Duodenal mucosa (tissue), 2 donors: ENCODE measurements around the gene REG4.

Experiments used
- H3K27ac ChIP-seq: one replicate; pipeline ENCODE4 v1.7.0; 2013; ENCODE audit warnings: low read depth, low read length
- H3K27me3 ChIP-seq, 2 donors: one replicate each; pipeline ENCODE4 v1.7.0; 2013; ENCODE audit warnings: low read length in 2 of 2, control low read depth in 1 of 2; ENCODE audit not compliant: insufficient read depth in 2 of 2, control insufficient read depth in 1 of 2
- H3K36me3 ChIP-seq, 2 donors: one replicate each; pipeline ENCODE4 v1.7.0; 2013; ENCODE audit warnings: low read length in 2 of 2, control low read depth in 1 of 2; ENCODE audit not compliant: insufficient read depth in 2 of 2, control insufficient read depth in 1 of 2
- H3K4me1 ChIP-seq, 2 donors: one replicate each; pipeline ENCODE4 v1.7.0; 2013; ENCODE audit warnings: low read length in 2 of 2, control low read depth in 1 of 2; ENCODE audit not compliant: insufficient read depth in 2 of 2, control insufficient read depth in 1 of 2
- H3K4me3 ChIP-seq, 2 donors: one replicate each; pipeline ENCODE4 v1.7.0; 2013; ENCODE audit warnings: low read length in 2 of 2, low read depth in 1 of 2
- H3K9ac ChIP-seq, 2 donors: one replicate each; pipeline ENCODE4 v1.7.0; 2013; ENCODE audit warnings: low read length in 2 of 2, low read depth in 1 of 2
- H3K9me3 ChIP-seq, 2 donors: one replicate each; pipeline ENCODE4 v1.7.0; 2013; ENCODE audit warnings: low read length in 2 of 2, control low read depth in 1 of 2; ENCODE audit not compliant: control insufficient read depth in 1 of 2

Gene REG4

DNA sequence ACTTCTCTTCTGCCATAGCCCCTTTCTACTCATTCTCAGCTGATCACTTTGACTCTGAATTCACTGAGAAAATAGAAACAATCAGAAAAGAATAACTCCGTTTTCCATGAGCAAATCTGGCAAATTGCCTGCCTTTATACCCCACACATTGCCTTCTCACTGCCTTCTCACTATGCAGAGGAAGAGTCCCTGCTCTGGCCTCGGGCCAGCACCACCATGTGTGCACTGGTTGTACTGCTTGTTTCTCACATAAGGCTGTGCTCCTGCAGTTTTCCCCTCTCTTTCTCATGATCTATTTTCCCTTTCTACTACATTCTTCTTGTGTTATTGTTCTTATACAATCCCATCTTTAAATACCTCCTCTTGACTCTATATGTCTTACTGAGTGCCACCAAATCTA is 40.2 kb downstream of the REG4 start:
- Histone ChIP-seq H3K4me3 (no peak overlapping the region), H3K9me3 (no peaks in the 10 kb centered on the region), H3K27me3 (no peaks in the 10 kb centered on the region), H3K4me1 (peaks cover 44 to 57% of the 10 kb centered on the region in 2 donors), H3K36me3 (no peaks in the 10 kb centered on the region), H3K27ac (no peak overlapping the region), H3K9ac (no peak overlapping the region)

DNA sequence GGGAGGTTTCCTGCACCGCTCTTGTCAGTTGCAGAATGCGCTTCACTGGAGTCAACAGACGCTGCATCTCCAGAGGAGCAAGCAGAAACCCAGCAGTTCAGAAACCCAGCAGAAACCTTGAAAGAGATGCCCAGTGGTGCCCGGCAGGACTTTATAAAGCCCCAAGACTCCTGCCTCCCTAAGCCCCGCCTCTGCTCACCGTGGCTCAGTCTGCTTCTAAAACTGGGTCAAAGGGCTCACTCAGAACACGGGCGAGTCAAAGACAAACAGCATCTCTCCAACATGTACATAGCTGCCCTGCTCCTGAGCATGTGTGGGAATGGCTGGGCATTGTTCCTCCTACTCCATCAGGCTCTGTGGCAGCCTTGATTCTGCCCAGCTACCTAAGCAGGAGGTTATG is 42.5 kb downstream of the REG4 start, which contains the start of gene HMGCS2:
Gene HMGCS2, minus strand, starts transcription at position 128 of the 400 bp plus-strand sequence. Its CDS starts 61 bp downstream, at position 67.
- Histone ChIP-seq H3K36me3 (peaks cover 0 to 7% of the 10 kb centered on the region in 2 donors), H3K27me3 (no peaks in the 10 kb centered on the region), H3K27ac (no peak within 1 kb of the TSS), H3K9me3 (no peaks in the 10 kb centered on the region), H3K4me3 (peak within 1 kb of the TSS; percentile 57 to 74), H3K9ac (peak within 1 kb of the TSS; percentile 45 to 55), H3K4me1 (peaks cover 33 to 42% of the 10 kb centered on the region in 2 donors)

DNA sequence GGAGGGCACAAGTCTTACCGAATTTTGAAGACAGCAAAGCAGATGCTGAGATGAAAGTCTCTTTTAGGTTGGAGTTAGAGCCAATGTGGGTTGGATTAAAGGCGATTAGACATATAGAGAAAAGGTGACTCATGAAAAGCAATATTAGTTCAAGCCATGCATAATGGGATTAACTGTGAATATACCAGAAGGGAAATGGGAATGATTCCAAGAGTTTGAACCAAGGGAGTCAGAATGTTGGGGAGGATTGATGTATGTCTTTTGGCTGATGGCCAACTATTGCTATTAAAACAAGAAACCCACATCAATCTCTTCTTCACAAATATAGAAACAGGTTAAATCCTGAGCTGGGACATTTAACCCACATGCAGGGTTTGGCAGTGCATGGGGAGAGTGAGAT is 43.8 kb downstream of the REG4 start:
- Histone ChIP-seq H3K27me3 (no peaks in the 10 kb centered on the region), H3K4me1 (peaks cover 21 to 29% of the 10 kb centered on the region in 2 donors), H3K27ac (no peak overlapping the region), H3K4me3 (peak overlapping the region; percentile 57 to 74), H3K9me3 (no peaks in the 10 kb centered on the region), H3K9ac (peak overlapping the region; percentile 45 to 63), H3K36me3 (peaks cover 0 to 16% of the 10 kb centered on the region in 2 donors)

DNA sequence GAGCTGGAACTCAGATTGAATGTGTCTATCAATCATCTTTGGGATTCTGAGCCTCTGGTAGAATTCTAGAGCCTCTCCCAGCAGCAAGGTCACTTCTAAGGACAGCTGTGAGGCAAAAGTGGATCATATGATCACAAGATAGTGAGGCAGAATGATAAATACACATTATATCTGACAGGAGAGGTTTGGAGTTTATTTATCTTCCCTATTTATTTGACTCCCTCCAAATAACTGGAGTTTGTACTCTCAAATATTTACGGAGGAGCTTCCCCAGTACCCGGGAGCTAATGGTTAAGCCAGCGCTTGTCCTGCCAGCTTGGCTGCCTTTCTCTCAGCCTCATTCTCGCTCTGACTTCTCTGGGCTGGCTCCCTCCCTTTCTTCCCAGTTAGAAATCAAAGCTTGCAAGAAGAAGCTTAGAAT is 44.9 kb downstream of the REG4 start:
- H3K27me3 ChIP-seq = no peaks in the 10 kb centered on the region
- H3K4me1 ChIP-seq = peaks cover 16 to 24% of the 10 kb centered on the region in 2 donors
- peak overlapping the region; percentile 3 for H3K27ac ChIP-seq
- H3K36me3 ChIP-seq = peaks cover 0 to 18% of the 10 kb centered on the region in 2 donors
- H3K9me3 ChIP-seq = no peaks in the 10 kb centered on the region
- peak overlapping the region; percentile 57 to 74 for H3K4me3 ChIP-seq
- peak overlapping the region; percentile 45 to 63 for H3K9ac ChIP-seq

DNA sequence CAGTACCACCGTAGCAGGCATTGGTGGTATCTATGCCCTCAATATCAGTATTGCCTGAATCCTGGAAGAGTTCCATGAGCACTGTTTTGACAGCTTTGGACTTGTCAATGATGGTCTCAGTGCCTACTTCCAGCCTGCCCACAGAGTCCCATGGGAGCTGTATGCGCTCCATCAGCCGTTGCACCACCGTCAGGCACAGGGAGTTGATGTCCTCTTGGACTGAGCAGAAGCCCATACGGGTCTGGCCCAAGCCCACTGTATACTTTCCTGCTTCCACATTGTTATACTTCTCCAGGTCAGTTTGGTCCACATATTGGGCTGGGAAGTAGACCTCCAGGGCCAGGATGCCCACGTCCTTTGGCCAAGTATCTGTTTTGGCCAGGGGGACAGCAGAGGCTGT is 47.0 kb downstream of the REG4 start:
- peaks cover 1 to 9% of the 10 kb centered on the region in 2 donors for H3K4me1 ChIP-seq
- H3K27me3 ChIP-seq = no peaks in the 10 kb centered on the region
- no peak overlapping the region for H3K27ac ChIP-seq
- peaks cover 5 to 34% of the 10 kb centered on the region in 2 donors for H3K36me3 ChIP-seq
- H3K4me3 ChIP-seq = peak overlapping the region in 1 of 2 donors; percentile 25
- H3K9ac ChIP-seq = no peak overlapping the region
- no peaks in the 10 kb centered on the region for H3K9me3 ChIP-seq

DNA sequence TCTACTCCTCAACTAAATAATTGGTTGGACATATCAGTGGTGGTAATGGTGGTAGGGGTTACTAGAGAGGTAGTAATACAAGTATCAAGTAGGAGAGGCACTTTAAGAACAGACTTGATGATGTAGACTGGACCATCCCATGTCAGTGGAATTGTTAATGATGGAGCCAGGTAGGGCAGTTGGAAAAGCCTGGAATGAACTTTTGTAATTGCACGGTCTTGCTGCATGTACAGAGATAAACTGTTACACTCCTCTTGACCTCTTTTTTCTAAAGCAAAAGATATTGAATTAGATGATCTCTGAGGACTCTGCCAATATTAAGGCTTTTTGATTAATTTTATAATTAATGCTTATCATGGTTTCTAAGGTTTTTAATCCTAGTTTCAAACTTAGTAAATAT is 48.3 kb downstream of the REG4 start:
- H3K9me3 ChIP-seq = no peaks in the 10 kb centered on the region

DNA sequence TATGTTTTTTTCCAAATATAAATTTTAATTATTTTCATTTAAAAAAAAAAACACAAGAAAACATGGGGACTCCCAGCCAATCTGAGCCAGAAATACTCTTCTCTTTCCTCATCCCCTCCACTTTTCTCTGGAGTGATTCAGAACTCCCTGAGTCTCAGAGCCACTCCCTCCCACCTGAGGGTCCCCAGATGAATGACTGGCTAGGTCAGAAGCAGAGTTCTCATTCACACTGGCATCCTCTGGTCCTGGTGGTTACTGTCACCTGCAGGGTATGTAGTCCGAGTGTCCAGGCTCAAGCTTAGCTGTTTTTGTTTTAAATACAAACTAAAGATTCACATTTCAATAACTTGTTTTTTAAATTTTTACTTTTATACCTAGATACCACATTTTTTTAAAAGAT is 48.9 kb downstream of the REG4 start:
- Histone ChIP-seq H3K9ac (no peak overlapping the region), H3K27me3 (no peaks in the 10 kb centered on the region), H3K27ac (no peak overlapping the region), H3K4me1 (peaks cover 0 to 4% of the 10 kb centered on the region in 2 donors), H3K9me3 (no peaks in the 10 kb centered on the region), H3K4me3 (no peak overlapping the region), H3K36me3 (peaks cover 9 to 46% of the 10 kb centered on the region in 2 donors)

More for the DNA sequence above, 48.3 kb downstream of the REG4 start:
- H3K36me3 ChIP-seq = peaks cover 5 to 41% of the 10 kb centered on the region in 2 donors
- no peak overlapping the region for H3K4me3 ChIP-seq
- H3K27me3 ChIP-seq = no peaks in the 10 kb centered on the region
- H3K27ac ChIP-seq = no peak overlapping the region
- H3K9ac ChIP-seq = no peak overlapping the region
- H3K4me1 ChIP-seq = peaks cover 0 to 4% of the 10 kb centered on the region in 2 donors

DNA sequence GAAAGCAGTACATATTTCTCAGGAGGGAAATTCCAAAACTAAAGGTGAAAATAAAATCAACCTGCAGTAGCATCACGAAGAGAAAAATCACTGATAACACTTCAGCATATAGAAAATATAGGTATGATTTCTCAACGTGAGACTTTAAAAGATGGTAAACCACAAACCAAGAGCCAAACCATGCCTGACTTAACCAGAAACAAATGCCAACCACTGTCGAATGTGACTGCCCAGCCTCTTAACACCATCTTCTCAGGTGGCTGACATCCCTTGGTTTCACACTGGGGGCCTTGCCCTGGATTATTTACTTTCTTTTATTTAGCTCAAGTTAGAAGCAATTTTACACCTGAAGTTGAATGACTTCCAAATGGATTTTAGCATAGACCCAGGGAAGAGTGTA is 52.7 kb downstream of the REG4 start:
- Histone ChIP-seq H3K36me3 (peaks cover 9 to 72% of the 10 kb centered on the region in 2 donors), H3K27ac (no peak overlapping the region), H3K9ac (no peak overlapping the region), H3K4me1 (no peaks in the 10 kb centered on the region), H3K9me3 (no peaks in the 10 kb centered on the region), H3K4me3 (no peak overlapping the region), H3K27me3 (no peaks in the 10 kb centered on the region)

DNA sequence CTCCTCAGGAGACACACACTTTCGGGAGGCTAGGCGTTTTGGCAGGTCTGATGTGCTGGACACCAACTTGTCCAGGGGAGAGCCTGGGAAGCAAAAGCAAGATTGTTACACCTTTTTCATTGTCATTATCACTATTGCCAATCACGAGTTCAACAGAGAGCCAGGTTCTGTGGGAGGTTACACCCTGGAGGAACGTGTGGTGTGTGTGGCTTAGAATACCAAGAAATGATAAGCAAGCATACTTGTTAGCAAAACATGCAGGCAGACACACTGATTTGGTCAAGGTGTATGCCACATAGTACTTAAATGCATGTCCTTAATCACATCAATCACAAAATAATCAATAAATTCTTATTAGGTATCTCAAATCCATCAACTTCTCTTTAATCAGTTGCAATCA is 58.7 kb downstream of the REG4 start:
- Histone ChIP-seq H3K27me3 (no peaks in the 10 kb centered on the region), H3K9ac (no peak overlapping the region), H3K27ac (no peak overlapping the region), H3K36me3 (peaks cover 7 to 80% of the 10 kb centered on the region in 2 donors), H3K4me3 (no peak overlapping the region), H3K9me3 (no peaks in the 10 kb centered on the region), H3K4me1 (no peaks in the 10 kb centered on the region)

DNA sequence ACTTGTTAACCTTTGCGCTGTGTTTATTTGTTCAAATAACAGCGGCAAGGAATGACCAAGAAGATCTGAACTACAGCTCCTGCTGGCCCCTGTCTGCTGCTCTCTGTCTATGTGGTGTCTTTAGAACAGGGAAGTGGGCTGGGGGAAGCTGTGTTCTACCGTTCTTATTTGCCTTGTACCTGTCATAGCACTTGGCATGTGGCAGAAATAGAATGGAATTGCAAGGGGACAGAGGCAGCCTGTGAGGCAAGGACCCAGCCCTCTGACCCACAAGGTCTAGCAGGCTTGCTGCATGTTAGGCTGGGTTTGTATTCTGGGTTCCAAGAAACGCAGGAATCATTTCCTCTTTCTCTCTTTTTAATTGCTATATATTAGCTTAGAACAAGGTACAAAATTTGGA is 63.2 kb downstream of the REG4 start:
- H3K9ac ChIP-seq = no peak overlapping the region
- H3K36me3 ChIP-seq = peaks cover 6 to 43% of the 10 kb centered on the region in 2 donors
- H3K27me3 ChIP-seq = no peaks in the 10 kb centered on the region
- no peak overlapping the region for H3K4me3 ChIP-seq
- H3K9me3 ChIP-seq = no peaks in the 10 kb centered on the region
- H3K27ac ChIP-seq = no peak overlapping the region
- H3K4me1 ChIP-seq = peaks cover 9 to 10% of the 10 kb centered on the region in 2 donors
